Astrocyte of the hippocampus (primary cell): ENCODE data around the gene EIF4G3.

Source experiments
- DNase-seq: peaks from one replicate; pipeline ENCODE4 v3.0.0; 2011; ENCODE audit warnings: low read depth, low spot score

EIF4G3 gene

GRCh38 chr1:20763417-20763816 is 413.3 kb downstream of the EIF4G3 start:
- DNase-seq, result no peak

- no peak for DNase-seq
Observed at GRCh38 chr1:20760322-20760721, 416.4 kb downstream of the EIF4G3 start.
